Naive thymus-derived CD8-positive, alpha-beta T cell (primary cell): ENCODE data around the gene ANXA3. TPM values are rescaled to one million over a fixed set of nuclear protein-coding genes. Genes with fewer than 3 reads are reported as not detected.
"Not testable (repeated sequence)": the region's sequence is repeated elsewhere in the genome, so short reads cannot be mapped to it uniquely, and the experiment has no call there.

Experiments
- ATAC-seq, 2 donors: fragments of 150-1000 bp; cut with Tn5 transposase in 1 of 2; sonication (Bioruptor Pico), chemical (Tn5 transposase) in 1 of 2; 1 replicate in 1 of 2; 2 replicates in 1 of 2; pipeline ENCODE4 v1.10.0; 2021; ENCODE audit warnings: mild to moderate bottlenecking in 2 of 2, moderate library complexity in 2 of 2
- POLR2A ChIA-PET: fragments of 350-600 bp; sonication (Branson Sonifier 250); formaldehyde crosslinking; loops from one replicate; lab custom pipeline; 2021; ENCODE audit warnings: antibody characterized with exemption; lab: Charles Lee
- DNase-seq, 10 donors: peaks; one replicate each; pipeline versions ENCODE4 v3.0.0 to v3.0.0-alpha.2; 2020 to 2022
- H3K27ac Mint-ChIP-seq, 10 donors: one replicate each; pipeline ENCODE4 v1.8.0; 2020 to 2022; ENCODE audit warnings: mild to moderate bottlenecking in 10 of 10, mixed read lengths in 10 of 10, moderate library complexity in 4 of 10, inconsistent platforms in 1 of 10
- H3K27me3 Mint-ChIP-seq, 5 donors: one replicate each; pipeline ENCODE4 v1.8.0; 2021 to 2022; ENCODE audit warnings: mixed read lengths in 5 of 5
- H3K36me3 Mint-ChIP-seq, 3 donors: one replicate each; pipeline ENCODE4 v1.8.0; 2020 to 2022; ENCODE audit warnings: mixed read lengths in 3 of 3, mild to moderate bottlenecking in 2 of 3, inconsistent platforms in 1 of 3
- H3K4me1 Mint-ChIP-seq, 4 donors: one replicate each; pipeline ENCODE4 v1.8.0; 2021 to 2022; ENCODE audit warnings: mixed read lengths in 4 of 4
- H3K4me3 Mint-ChIP-seq, 10 donors: one replicate each; pipeline ENCODE4 v1.8.0; 2020 to 2022; ENCODE audit warnings: mild to moderate bottlenecking in 10 of 10, mixed read lengths in 10 of 10, moderate library complexity in 6 of 10, inconsistent platforms in 1 of 10
- H3K9me3 Mint-ChIP-seq, 9 donors: one replicate each; pipeline ENCODE4 v1.8.0; 2020 to 2022; ENCODE audit warnings: mixed read lengths in 9 of 9, mild to moderate bottlenecking in 3 of 9, inconsistent platforms in 1 of 9, moderate library complexity in 1 of 9
- polyA plus RNA-seq, 3 donors: library from polyadenylated mRNA; unstranded; fragments of 300-500 nt; fragmentation: Illumina TruSeq; gene quantifications; one replicate each; pipeline ENCODE4 v1.2.3, GENCODE V29; 2021
- total RNA-seq, 8 experiments: library from RNA in 2 of 8; stranded (reverse) in 2 of 8; gene quantifications; one replicate each; pipeline ENCODE4 v1.2.3 and lab custom pipeline; 2021 to 2026

ANXA3 gene
- total and polyA plus RNA-seq, 5 experiments from 2014 or later = not detected

DNA sequence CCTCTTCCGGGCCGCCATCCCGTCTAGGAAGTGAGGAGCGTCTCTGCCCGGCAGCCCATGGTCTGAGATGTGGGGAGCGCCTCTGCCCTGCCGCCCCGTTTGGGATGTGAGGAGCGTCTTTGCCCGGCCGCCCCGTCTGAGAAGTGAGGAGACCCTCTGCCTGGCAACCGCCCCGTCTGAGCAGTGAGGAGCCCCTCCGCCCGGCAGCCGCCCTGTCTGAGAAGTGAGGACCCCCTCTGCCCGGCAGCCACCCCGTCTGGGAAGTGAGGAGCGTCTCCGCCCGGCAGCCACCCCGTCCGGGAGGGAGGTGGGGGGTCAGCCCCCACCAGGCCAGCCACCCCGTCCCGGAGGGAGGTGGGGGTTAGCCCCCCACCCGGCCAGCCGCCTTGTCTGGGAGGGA, 3.7 kb upstream of the ANXA3 start:
- POLR2A ChIA-PET, ATAC-seq, H3K9me3 Mint-ChIP-seq, DNase-seq, H3K27ac Mint-ChIP-seq, H3K4me3 Mint-ChIP-seq, H3K36me3 Mint-ChIP-seq: not testable (repeated sequence)
- peaks cover 18 to 24% (median 22%) of the 10 kb centered on the region in 5 donors for H3K27me3 Mint-ChIP-seq
- peaks cover 4 to 10% (median 5%) of the 10 kb centered on the region in 4 donors for H3K4me1 Mint-ChIP-seq

DNA sequence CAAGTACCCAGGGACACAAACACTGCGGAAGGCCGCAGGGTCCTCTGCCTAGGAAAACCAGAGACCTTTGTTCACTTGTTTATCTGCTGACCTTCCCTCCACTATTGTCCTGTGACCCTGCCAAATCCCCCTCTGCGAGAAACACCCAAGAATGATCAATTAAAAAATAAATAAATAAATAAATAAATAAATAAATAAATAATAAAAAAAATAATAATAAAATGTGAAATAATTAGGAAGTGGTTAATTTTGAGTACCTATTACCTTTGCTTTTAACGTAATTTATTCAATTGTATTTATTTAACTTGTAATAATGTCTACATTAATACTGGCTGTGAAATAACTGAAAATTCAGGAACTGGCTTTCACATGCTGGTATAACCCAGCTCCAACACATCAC, 2.7 kb upstream of the ANXA3 start:
- DNase-seq, H3K36me3 Mint-ChIP-seq, H3K4me3 Mint-ChIP-seq, ATAC-seq, POLR2A ChIA-PET, H3K9me3 Mint-ChIP-seq, H3K27ac Mint-ChIP-seq: not testable (repeated sequence)
- peaks cover 4 to 10% (median 5%) of the 10 kb centered on the region in 4 donors for H3K4me1 Mint-ChIP-seq
- peaks cover 18 to 26% (median 22%) of the 10 kb centered on the region in 5 donors for H3K27me3 Mint-ChIP-seq

DNA sequence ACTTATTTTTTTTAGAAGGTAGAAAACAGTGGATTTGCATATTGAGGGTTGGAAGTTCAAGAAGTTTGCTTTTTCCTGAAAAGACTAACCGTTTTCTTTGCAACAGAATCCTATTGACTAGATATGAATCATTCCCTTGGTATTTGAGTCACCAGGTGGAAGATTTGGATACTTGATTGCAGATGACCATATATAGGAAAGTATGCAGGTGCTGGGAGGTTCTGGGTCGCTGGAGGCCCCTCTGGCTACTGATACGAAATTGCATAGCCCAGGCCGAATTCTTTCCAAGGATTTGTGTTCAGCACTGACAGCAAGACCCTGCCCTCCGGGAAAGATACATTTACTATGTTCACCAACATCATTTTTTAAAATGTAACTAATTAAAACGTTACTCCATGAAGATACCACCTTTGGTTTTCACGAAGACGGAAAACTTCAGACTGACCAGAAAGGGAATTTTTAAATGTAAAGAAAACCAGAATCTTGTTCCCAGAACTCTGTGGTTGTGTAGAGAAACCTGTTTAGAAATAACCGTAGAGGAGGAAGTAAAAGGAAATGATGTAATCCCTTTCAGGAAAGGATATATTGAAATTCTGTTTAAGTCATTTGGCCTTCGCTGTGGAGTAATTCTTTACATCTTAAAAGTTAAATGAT, 946 bp downstream of the ANXA3 start:
- Mint-ChIP-seq H3K4me1 (peaks cover 4 to 10% (median 5%) of the 10 kb centered on the region in 4 donors), H3K36me3 (no peaks in the 10 kb centered on the region), H3K27ac (no peak overlapping the region), H3K9me3 (peaks cover 0 to 8% (median 0%) of the 10 kb centered on the region in 9 donors), H3K27me3 (peaks cover 21 to 33% (median 29%) of the 10 kb centered on the region in 5 donors), H3K4me3 (peak overlapping the region in 2 of 10 donors; percentile 33 to 50)
- POLR2A ChIA-PET = no interaction called here
- DNase-seq (no peak), ATAC-seq (no peak)

DNA sequence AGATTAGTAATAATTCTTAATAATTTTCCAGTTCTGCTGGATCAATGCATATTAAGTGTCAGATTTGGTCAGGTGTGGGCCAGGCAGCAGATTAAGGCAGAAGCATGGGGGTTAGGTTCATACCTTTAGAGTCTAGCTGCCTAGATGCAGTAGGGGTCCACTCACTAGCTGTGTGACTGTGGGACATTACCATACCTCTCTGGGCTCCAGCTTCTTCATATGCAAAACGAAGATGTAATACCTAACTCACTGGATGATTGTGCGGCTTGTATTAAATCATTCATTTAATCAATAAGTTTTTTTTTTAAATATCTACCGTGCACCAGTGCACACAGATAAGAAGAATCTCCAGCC, 1.4 kb downstream of the ANXA3 start:
- Mint-ChIP-seq H3K27me3 (peaks cover 21 to 33% (median 29%) of the 10 kb centered on the region in 5 donors), H3K4me3 (no peak overlapping the region), H3K4me1 (peaks cover 4 to 10% (median 5%) of the 10 kb centered on the region in 4 donors), H3K27ac (no peak overlapping the region), H3K9me3 (peaks cover 0 to 8% (median 0%) of the 10 kb centered on the region in 9 donors), H3K36me3 (no peaks in the 10 kb centered on the region)
- ATAC-seq (no peak), DNase-seq (no peak)
- POLR2A ChIA-PET = no interaction called here

DNA sequence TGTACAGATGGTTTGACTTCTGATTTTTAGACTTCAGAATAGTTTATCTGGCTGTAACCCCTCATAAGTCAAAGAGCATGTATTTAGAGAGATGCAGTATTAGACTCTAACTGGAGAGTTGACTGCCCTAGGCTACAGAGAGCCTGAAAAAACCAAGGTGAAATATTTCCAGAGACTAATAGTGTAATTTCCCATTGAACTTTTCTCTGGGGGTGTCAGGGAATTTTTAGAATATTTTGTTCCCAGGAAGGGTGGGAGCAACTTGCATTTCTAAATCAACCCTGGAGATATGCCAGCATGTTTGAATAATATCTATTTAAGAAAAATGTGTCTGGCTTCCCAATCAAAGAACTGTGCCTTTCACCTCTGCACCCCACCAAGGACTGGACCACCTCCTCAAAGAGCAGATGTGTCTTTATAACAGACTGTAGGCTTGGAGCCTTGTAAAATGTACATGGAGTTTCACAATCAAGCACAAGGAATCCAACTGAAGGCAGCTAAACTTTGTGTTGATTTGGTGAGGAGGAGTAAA, 2.0 kb downstream of the ANXA3 start:
- H3K4me1 Mint-ChIP-seq = peaks cover 4 to 10% (median 5%) of the 10 kb centered on the region in 4 donors

DNA sequence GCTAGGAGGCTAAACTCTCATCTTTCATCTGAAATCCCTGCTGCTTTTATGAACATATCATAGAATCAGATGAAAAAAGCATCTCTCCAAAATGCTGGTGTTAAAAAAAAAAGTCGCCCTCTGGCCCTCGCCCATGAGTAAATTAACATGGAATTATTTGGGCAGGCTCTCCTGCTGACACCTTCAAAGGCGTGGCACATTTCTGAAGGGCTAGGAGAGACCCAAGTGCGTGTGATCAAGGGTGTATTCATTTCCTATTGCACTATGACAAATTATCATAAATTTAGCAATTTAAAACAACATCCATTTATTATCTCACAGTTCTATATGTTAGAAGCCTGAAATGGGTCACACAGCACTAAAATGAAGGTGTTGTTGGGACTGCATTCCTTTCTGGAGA, 5.1 kb downstream of the ANXA3 start:
- H3K27me3 Mint-ChIP-seq = peaks cover 2 to 15% (median 12%) of the 10 kb centered on the region in 5 donors
- H3K4me1 Mint-ChIP-seq = peaks cover 0 to 5% (median under 1%) of the 10 kb centered on the region in 4 donors
- H3K27ac Mint-ChIP-seq = no peak overlapping the region
- H3K9me3 Mint-ChIP-seq = peaks cover 0 to 8% (median 0%) of the 10 kb centered on the region in 9 donors
- POLR2A ChIA-PET = no interaction called here
- DNase-seq (no peak), ATAC-seq (no peak)
- no peak overlapping the region for H3K4me3 Mint-ChIP-seq
- H3K36me3 Mint-ChIP-seq = no peaks in the 10 kb centered on the region

More for the DNA sequence above, 2.0 kb downstream of the ANXA3 start:
- POLR2A ChIA-PET = no interaction called here
- Mint-ChIP-seq H3K27ac (no peak overlapping the region), H3K36me3 (no peaks in the 10 kb centered on the region), H3K9me3 (peaks cover 0 to 8% (median 0%) of the 10 kb centered on the region in 9 donors), H3K4me3 (no peak overlapping the region), H3K27me3 (peaks cover 21 to 33% (median 29%) of the 10 kb centered on the region in 5 donors)
- ATAC-seq (no peak), DNase-seq (no peak)

DNA sequence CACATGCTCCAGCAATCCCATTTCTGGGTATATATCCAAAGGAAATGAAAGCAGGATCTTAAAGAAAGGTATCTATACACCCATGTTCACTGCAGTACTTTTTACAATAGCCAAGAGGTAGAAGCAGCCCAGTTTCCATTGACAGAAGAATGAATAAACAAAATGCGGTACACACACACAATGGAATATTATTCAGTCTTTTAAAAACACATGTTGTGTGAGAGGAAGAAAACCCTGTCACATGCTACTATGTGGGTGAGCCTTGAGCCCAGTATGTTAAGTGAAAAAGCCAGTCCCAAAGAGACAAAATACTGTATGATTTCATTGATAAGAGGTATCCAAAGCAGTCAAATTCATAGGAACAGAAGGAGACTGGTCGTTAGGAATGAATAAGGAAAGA, 6.3 kb downstream of the ANXA3 start:
- Mint-ChIP-seq H3K27ac (no peak overlapping the region), H3K27me3 (peaks cover 0 to 11% (median 8%) of the 10 kb centered on the region in 5 donors), H3K9me3 (peaks cover 0 to 8% (median 0%) of the 10 kb centered on the region in 9 donors), H3K4me1 (no peaks in the 10 kb centered on the region), H3K36me3 (no peaks in the 10 kb centered on the region), H3K4me3 (no peak overlapping the region)
- no peak for ATAC-seq
- POLR2A ChIA-PET = no interaction called here
- no peak for DNase-seq

DNA sequence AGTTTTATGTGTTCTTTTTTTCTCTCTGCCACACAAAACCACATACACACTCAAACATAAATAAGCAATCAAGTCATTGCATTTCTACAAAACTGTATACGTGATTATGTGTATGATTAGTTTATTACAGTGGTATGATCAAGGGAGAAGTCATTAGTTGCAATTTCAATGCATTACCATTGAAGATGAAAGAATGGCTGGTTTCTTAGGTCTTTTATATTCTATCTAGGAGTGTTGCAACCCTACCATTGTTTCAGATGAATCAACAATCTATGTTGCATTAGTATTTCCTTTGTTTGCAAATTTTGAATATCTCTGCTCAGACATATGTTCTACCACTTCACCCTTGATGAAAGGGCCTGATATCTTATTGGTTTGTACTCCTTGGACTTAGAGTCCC, 6.8 kb downstream of the ANXA3 start:
- no peaks in the 10 kb centered on the region for H3K36me3 Mint-ChIP-seq
- H3K27ac Mint-ChIP-seq = no peak overlapping the region
- H3K27me3 Mint-ChIP-seq = peaks cover 0 to 11% (median 7%) of the 10 kb centered on the region in 5 donors
- ATAC-seq (no peak), DNase-seq (no peak)
- no peak overlapping the region for H3K4me3 Mint-ChIP-seq
- H3K4me1 Mint-ChIP-seq = no peaks in the 10 kb centered on the region
- POLR2A ChIA-PET = no interaction called here
- H3K9me3 Mint-ChIP-seq = peaks cover 0 to 8% (median 0%) of the 10 kb centered on the region in 9 donors

DNA sequence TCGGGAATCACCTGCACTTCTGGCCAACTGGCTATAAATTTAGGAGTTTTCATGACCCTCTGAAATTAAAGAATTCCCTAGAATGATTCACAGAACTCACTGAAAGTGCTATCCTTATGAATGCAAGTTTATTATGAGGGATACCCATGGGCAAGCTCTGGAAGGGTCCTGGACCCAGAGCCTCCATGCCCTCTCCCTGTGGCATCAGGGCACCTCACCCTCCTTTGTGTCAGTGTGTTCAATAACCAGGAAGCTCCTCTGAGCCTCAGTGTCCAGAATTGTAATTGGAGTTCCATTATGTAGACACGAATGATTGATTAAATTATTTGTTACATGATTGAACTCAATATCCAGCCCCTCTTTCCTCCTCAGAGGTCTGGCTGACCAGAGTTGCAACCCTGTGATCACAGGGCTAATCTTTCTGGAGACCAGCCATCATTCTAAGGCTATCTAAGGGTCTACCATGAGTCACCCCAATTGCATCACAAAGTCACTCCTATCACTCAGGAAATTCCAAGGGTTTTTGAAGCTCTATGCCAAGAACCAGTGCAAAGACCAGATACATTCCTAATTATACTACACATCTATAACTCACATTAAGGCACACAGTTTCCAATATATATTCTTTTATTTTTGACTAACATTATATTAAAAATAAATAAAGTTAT, 8.9 kb downstream of the ANXA3 start:
- peaks cover 0 to 8% (median 0%) of the 10 kb centered on the region in 9 donors for H3K9me3 Mint-ChIP-seq
- no peaks in the 10 kb centered on the region for H3K4me1 Mint-ChIP-seq
- H3K36me3 Mint-ChIP-seq = no peaks in the 10 kb centered on the region
- POLR2A ChIA-PET = no interaction called here
- no peak overlapping the region for H3K27ac Mint-ChIP-seq
- ATAC-seq (no peak), DNase-seq (no peak)
- H3K4me3 Mint-ChIP-seq = no peak overlapping the region
- H3K27me3 Mint-ChIP-seq = peaks cover 0 to 10% (median 1%) of the 10 kb centered on the region in 5 donors

DNA sequence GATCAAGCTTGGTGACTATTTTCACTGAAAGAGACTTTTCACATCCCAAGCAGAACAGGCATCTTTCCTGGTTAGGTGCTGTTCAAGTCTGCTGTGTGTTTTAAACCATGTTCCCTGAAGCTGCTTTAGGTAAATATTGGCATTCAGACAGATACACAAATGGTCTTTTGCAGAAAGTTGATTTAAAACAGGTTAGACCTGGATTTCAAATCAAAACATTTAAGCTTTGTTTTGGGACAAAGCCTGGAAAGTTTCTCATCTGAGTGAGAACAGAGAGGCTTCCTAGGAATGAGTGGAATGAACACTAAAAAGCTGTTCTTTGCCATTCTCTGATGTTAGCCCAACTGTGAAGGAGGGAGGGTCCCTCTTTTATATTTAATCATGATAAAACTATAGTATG, 10.1 kb downstream of the ANXA3 start:
- POLR2A ChIA-PET = no interaction called here
- DNase-seq = no peak
- no peak overlapping the region for H3K27ac Mint-ChIP-seq
- no peak overlapping the region for H3K4me3 Mint-ChIP-seq
- no peak for ATAC-seq
- no peaks in the 10 kb centered on the region for H3K36me3 Mint-ChIP-seq
- no peaks in the 10 kb centered on the region for H3K4me1 Mint-ChIP-seq
- peaks cover 0 to 8% (median 0%) of the 10 kb centered on the region in 9 donors for H3K9me3 Mint-ChIP-seq
- H3K27me3 Mint-ChIP-seq = peaks cover 0 to 10% (median 1%) of the 10 kb centered on the region in 5 donors

DNA sequence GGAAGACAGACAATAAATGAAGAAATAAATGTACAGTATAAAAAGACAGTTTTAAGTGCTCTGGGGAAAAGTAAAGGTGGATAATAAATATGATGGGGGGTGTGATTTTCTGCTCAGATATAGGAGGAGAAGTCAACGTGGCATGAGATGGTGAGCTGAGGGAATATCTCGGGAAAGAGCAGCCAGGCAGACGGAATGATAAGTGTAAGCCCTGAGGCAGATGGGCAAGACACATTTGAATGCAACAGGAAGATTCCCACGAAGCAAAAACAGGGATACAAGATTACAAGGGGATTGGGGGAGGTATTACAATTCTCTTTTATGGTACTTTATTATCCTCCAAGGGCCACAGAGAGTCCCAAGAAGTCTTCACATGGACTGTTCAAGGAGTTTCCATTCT, 11.1 kb downstream of the ANXA3 start:
- H3K4me1 Mint-ChIP-seq = no peaks in the 10 kb centered on the region
- no peaks in the 10 kb centered on the region for H3K36me3 Mint-ChIP-seq
- DNase-seq = no peak
- H3K9me3 Mint-ChIP-seq = no peaks in the 10 kb centered on the region
- no peak overlapping the region for H3K4me3 Mint-ChIP-seq
- no peak overlapping the region for H3K27ac Mint-ChIP-seq
- ATAC-seq = no peak
- H3K27me3 Mint-ChIP-seq = peaks cover 0 to 7% (median 1%) of the 10 kb centered on the region in 5 donors
- POLR2A ChIA-PET = no interaction called here

DNA sequence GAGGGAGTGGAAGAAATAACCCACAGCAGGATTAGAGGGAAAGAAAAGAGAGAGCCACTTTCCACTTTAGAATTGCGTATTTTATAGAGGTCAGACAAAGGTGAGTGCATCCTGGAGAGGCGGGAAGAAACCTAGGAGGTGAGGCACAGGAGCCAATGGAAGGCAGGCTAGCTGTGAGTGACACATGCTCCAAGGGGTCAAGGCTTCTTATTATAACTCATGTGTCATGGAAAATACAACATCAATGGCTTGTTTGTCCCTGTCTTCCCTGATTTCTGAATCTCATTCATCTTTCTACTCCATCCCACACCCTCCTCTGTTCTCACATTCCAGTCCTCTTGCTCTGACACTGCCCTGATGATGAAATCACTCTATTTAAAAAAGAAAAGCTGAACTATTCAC, 14.4 kb downstream of the ANXA3 start:
- POLR2A ChIA-PET = interaction anchor here (0.6 kb wide), 1 partner anchor 210 kb away, joined by 4 read pairs; the partner anchor contains the start of gene BMP2K
- no peak for ATAC-seq
- DNase-seq = no peak
- peaks cover 0 to 7% (median 1%) of the 10 kb centered on the region in 5 donors for H3K27me3 Mint-ChIP-seq
- H3K27ac Mint-ChIP-seq = no peak overlapping the region
- no peak overlapping the region for H3K4me3 Mint-ChIP-seq
- no peaks in the 10 kb centered on the region for H3K36me3 Mint-ChIP-seq
- no peaks in the 10 kb centered on the region for H3K4me1 Mint-ChIP-seq
- no peaks in the 10 kb centered on the region for H3K9me3 Mint-ChIP-seq

DNA sequence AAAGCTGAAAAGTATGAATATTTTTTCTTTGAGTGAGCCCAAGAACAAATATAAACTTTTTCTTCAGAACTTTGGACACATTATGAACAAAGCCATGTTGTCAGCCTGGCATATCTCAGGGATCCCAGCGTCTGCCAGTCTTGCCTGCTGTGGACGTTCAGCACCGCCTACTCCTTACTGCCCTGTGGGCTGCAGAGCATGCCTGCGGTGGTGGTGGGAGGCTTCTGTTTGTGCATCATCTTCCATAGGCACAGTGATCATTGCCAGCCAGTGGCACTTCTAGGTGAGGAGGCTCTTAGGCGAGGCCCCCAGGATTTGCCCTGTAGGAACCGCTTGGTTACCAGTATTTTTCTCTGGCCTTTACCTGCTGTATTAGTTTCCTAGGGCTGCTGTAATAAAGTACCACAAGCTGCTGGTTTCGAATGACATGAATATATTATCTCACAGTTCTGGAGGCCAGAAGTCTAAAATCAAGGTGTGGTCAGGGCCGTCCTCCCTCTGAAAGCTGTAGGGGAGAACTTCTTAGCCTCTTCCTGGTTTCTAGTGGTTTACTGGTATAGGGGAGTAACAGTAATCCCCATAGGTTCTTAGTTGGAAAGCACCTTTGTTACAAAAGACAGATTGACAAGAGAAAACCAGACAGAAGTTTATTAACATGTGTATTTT, 15.4 kb downstream of the ANXA3 start:
- H3K27me3 Mint-ChIP-seq = peaks cover 0 to 7% (median 1%) of the 10 kb centered on the region in 5 donors
- POLR2A ChIA-PET = no interaction called here
- H3K4me1 Mint-ChIP-seq = no peaks in the 10 kb centered on the region
- no peaks in the 10 kb centered on the region for H3K9me3 Mint-ChIP-seq
- no peak overlapping the region for H3K27ac Mint-ChIP-seq
- ATAC-seq (no peak), DNase-seq (no peak)
- H3K36me3 Mint-ChIP-seq = no peaks in the 10 kb centered on the region
- H3K4me3 Mint-ChIP-seq = no peak overlapping the region
